GM12864 (cell line): ENCODE measurements around the gene ECI1.

Source experiments
- DNase-seq: peaks from one replicate; pipeline ENCODE4 v3.0.0-alpha.2; 2011; ENCODE audit warnings: low read depth
- H3K4me3 ChIP-seq: 2 replicates; pipeline ENCODE4 v1.5.1; 2011; ENCODE audit warnings: mild to moderate bottlenecking, low read depth, low read length, control low read depth
- CTCF ChIP-seq: IDR thresholded peaks from 2 replicates; pipeline ENCODE4 v1.5.1; 2011; ENCODE audit warnings: low read depth, mild to moderate bottlenecking, moderate library complexity, low read length, control low read depth, inconsistent platforms; ENCODE audit errors: missing control alignments

The ECI1 gene

GRCh38 chr16:2278956-2279800, 27.8 kb upstream of the ECI1 start:
- no peak for DNase-seq

GRCh38 chr16:2278272-2278608, 26.9 kb upstream of the ECI1 start:
- TF ChIP-seq CTCF: no peak
- no peak for DNase-seq
- H3K4me3 ChIP-seq: no peak overlapping the region

More at GRCh38 chr16:2278956-2279800, 27.8 kb upstream of the ECI1 start:
- H3K4me3 ChIP-seq: no peak overlapping the region
- TF ChIP-seq CTCF: no peak

- no peak overlapping the region for H3K4me3 ChIP-seq
- TF ChIP-seq CTCF: no peak
- no peak for DNase-seq
Measured at GRCh38 chr16:2277466-2278271, 26.3 kb upstream of the ECI1 start.

- no peak overlapping the region for H3K4me3 ChIP-seq
- DNase-seq: no peak
- no peak for TF ChIP-seq CTCF
Measured at GRCh38 chr16:2276368-2277195, 25.2 kb upstream of the ECI1 start.

- no peak overlapping the region for H3K4me3 ChIP-seq
- TF ChIP-seq CTCF: no peak
- no peak for DNase-seq
Measured at GRCh38 chr16:2275476-2276367, 24.3 kb upstream of the ECI1 start.

GRCh38 chr16:2273931-2274330, 22.5 kb upstream of the ECI1 start:
- no peak for TF ChIP-seq CTCF
- no peak overlapping the region for H3K4me3 ChIP-seq
- DNase-seq: no peak
